Ureter (tissue), 1 donor: Measurements from ENCODE around the gene ZGPAT. TPM values are rescaled to one million over a fixed set of nuclear protein-coding genes. Genes with fewer than 3 reads are reported as not detected.

Experiments used
- DNase-seq: peaks from one replicate; pipeline ENCODE4 v3.0.0-alpha.2; 2020; ENCODE audit warnings: low spot score
- total RNA-seq: library from RNA; stranded (reverse); gene quantifications from one replicate; pipeline ENCODE4 v1.2.4, GENCODE V29; 2023
- donor health status: DM: yes; HTN: yes; CAD: no.

The ZGPAT gene
- total RNA-seq, 1 donor from 2014 or later = 29.4 TPM

GRCh38 chr20:63678667-63679465, 29.0 kb upstream of the ZGPAT start:
- DNase-seq = no peak

DNA sequence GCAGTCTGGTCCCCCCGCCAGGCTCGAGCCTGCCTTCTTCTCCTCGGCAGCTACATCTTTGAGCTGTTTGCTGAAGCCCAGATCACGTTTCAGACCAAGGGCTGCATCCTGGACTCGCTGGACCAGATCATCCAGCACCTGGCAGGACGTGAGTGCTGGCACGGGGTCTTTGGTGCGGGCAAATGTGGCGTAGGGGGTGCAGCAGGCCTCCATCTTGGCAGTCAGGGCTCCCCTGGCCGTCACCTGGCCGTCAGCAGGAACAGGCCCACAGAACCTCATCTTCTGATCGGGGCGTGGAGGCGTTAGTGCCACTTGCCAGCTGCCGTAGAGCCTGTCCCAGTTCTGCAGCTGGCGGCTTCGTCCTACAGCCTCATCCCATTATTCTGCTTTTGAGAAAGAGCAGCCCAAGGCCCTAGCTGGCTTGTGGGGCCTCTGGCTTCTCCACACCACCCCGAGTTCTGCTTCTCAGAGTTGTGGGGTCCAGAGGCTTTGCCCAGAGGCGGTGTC, 28.0 kb upstream of the ZGPAT start:
- no peak for DNase-seq

DNA sequence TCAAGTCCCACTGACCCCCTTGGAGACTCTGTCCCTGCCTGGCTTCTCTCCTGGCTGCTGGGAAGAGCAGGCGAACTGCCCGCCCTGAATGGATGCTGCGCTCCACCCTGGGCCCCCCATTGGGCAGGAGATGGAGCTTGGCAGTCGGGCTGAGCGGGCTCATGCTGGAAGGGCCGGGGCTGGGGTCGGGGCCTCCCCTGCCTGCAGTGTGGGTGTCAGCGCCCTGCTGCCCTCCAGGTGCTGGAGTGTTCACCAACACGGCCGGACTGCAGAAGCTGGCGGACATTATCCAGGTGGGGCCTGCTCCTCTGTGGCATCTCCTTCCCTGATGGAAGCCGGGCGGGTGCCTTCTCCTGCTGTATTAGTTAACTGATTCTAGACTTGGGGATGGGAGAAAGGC, 27.4 kb upstream of the ZGPAT start:
- DNase-seq = no peak

DNA sequence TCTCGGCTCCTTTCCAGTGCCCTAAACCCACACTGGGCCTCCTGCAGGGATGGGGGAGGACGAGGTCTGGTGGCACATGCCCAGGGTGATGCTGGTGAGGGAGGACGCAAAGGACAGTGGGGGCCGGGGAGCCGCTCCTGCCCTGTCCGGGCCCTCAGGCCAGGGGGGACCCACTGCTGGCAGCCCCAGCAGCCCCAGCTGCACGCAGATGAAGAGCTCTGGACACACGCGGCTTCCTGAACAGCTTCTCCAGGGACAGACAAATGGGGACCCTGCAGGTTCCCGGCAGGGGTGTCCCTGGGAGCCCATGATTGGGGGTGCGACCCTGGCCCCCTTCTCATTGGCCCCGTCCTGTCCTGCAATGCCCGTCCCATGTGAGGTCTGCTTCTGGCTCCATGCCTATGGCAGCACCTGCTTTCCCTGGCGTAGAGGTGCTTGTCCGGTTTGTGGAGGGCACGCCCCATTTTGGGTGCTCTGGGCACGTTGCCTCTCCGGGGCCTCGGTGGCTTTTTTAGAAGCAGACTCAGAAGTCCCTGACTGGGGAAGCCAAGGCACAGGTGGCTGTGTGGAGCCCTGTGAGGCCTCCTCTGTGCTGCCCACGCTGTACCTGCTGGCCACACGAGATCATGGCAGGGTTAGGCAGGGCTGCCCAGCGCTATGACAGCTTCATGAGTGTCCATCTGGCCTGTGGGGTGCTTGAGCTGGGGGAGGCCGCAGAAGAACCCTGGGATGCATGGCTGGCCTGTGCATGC, 26.8 kb upstream of the ZGPAT start:
- no peak for DNase-seq

DNA sequence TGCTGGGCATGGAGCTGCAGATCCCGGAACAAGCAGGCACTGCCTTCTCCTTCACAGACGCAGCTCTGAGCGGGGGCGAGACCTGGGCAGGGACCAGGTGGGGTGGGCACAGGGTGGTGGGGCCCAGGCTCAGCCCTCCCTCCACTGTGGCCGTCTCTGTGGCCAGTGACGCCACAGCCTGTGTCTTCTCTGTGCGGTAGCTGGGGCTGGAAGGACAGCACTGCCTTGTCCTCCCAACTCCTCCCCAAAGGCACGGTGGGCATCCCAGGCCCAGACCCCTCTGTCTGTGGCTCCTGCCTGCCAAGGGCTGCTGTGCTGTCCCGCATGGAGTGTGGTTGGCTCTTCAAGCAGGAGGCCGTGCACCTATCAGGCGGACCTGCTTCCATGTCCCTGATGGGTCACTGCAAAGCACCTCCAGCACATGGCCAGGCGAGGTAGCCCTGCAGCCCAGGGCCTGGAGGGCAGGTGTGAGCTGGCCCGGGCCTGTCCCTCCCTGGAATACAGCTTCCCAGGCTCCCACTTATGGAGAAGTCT, 26.2 kb upstream of the ZGPAT start:
- DNase-seq = no peak

DNA sequence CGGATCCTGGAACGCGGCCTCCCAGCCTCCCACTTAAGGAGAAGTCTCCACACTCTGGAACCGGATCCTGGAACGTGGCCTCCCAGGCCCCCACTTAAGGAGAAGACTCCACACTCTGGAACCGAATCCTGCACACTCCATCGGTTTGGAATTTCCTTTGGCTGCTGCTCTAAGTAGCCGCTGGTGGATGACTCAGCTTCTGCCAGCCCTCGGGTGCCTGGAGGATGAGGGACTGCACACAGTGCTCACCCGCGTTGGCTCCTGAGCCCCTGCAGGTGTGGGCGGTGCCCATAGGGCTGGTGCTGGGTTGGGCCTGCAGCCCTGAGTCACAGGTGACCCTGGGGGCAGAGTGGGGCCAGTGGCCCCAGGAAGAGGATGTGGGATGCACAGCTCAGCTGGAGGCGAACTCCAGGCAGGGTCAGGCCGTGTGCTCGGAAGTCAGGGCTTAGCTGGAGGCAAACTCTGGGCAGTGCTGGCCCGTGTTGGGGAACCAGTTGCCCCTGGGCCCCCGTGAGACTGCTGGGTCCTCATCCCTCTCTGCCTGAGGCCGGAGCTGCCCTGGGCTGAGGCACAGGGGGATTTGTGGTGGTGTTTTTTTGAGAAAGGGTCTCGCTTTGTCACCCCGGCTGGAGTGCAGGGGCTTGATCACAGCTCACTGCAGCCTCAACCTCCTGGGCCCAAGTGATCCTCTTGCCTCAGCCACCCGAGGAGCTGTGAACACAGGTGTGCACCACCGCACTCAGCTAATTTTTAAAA, 25.3 kb upstream of the ZGPAT start:
- DNase-seq = no peak

- DNase-seq = no peak
Measured at GRCh38 chr20:63685269-63686026, 22.4 kb upstream of the ZGPAT start.

GRCh38 chr20:63686094-63686491, 21.7 kb upstream of the ZGPAT start:
- no peak for DNase-seq

GRCh38 chr20:63686492-63687321, 21.1 kb upstream of the ZGPAT start:
- DNase-seq = peak; percentile 77

- DNase-seq = no peak
Measured at GRCh38 chr20:63687419-63688178, 20.2 kb upstream of the ZGPAT start.

DNA sequence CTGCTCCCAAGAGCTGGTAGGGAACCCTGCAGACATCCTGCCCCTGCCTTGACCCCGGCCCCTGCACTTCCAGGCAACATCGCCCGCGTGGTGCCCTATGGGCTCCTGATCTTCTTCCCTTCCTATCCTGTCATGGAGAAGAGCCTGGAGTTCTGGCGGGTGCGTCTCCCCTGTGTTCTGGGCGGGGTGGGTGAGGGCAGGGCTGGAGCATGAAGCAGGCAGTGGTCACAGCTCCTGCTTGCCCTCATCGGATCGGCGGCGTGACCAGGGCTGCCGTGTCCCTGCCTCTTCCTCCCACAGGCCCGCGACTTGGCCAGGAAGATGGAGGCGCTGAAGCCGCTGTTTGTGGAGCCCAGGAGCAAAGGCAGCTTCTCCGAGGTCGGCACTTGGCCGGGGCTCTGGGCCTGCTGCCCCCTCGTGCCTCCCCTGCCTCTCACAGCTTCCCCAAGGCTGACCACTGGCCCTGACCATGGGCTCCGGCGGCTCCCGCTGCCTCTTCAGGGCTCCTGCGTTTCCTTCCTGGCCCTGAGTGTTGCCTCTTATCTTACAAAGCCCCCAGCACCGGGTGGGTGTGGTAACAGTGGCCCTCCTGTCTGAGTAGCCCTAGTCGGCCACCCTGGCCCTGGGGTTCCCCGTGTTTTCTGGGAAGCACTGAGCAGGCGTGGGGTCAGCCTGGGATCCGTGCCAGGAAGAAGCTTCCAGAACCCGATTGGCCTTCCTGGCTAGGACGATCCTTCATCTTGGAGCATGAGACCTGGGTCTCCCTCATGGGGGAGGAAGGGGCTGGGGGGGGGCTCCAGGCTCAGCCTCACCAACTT, 19.4 kb upstream of the ZGPAT start:
- no peak for DNase-seq

DNA sequence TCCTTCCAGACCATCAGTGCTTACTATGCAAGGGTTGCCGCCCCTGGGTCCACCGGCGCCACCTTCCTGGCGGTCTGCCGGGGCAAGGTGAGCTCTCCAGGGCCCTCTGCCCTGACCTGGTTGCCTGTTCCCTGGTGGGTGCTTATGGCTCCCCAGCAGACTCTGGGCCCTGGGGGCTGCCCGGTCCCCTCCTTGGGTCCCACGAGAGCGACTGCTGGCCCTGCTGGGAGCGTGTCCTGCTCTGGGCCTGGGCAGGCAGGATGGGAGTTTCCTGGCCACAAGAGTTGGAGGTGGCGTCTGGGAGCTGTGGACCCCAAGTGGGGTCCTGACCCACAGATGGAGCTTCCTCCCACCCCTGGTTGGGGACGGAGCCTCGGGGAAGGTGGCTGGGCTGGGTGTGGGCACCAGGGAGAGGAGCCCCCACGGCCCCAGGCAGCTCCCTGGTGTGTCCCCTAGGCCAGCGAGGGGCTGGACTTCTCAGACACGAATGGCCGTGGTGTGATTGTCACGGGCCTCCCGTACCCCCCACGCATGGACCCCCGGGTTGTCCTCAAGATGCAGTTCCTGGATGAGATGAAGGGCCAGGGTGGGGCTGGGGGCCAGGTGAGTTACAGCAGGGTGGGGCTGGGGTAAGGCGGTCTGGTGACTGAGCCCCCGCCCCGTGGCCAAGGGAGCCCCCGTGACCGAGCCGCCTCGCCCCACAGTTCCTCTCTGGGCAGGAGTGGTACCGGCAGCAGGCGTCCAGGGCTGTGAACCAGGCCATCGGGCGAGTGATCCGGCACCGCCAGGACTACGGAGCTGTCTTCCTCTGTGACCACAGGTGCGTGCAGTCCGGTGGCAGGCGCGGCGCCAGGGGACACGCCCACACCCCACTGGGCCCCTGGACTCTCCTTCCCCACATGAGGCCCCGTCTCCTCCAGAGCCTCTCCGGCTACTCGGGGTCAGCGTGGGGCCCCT, 18.5 kb upstream of the ZGPAT start:
- no peak for DNase-seq

GRCh38 chr20:63690003-63690897, 17.6 kb upstream of the ZGPAT start:
- no peak for DNase-seq

- no peak for DNase-seq
Measured at GRCh38 chr20:63690898-63691710, 16.7 kb upstream of the ZGPAT start.

GRCh38 chr20:63691711-63692435, 16.0 kb upstream of the ZGPAT start:
- no peak for DNase-seq
